ENCODE data around the gene NSUN7.

DNA sequence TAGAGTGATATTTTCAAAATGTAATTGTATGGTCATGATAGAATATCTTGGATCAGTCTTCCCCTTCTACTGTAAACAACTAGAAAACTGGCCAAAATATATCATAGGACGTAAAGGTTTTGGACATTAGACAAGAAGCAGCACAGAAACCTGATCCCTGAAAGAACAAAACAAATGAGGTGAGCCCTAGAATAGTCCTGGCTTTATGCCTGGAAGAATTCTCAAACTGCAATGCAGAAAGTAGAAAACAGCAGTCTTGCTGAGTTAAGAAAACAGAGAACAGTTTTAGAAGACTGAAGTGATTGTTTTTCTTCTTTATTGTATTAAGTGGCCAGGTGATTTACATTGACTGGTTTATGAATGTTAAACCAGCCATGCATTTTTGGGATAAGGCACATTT lies 19.5 kb downstream of the NSUN7 start:
- TF ChIP-seq POLR2A (IDR thresholded peaks at IDR 0.05) = no peak
- TF ChIP-seq CTCF (IDR thresholded peaks at IDR 0.05) = no peak
